SK-N-SH (cell line): ENCODE results near the gene MAT2A. TPM values are rescaled to one million over a fixed set of nuclear protein-coding genes. Genes with fewer than 3 reads are reported as not detected.

Experiments
- CTCF ChIA-PET: fragments of 300-600, 350-600 bp; formaldehyde crosslinking; extraction: SDS; loops from one replicate; lab custom pipeline; 2021; lab: Yijun Ruan, JAX
- POLR2A ChIA-PET: fragments of 350-600 bp; sonication (Branson Sonifier 250); formaldehyde crosslinking; extraction: SDS; loops from one replicate; lab custom pipeline; 2020; ENCODE audit warnings: antibody characterized with exemption, inconsistent platforms; lab: Yijun Ruan, JAX
- DNase-seq: peaks from one replicate; pipeline ENCODE4 v3.0.0; 2012
- H2AFZ ChIP-seq: fragments of 200-600 bp; sonication (generic); 2 replicates; pipeline ENCODE4 v1.8.1; 2016; ENCODE audit warnings: antibody characterized with exemption, mild to moderate bottlenecking, low read depth
- H3F3A ChIP-seq: fragments of 200-600 bp; sonication (generic); replicated peaks from 2 replicates; pipeline ENCODE3; 2016; ENCODE audit warnings: antibody characterized with exemption, mild to moderate bottlenecking; ENCODE audit not compliant: insufficient read depth
- H3K27ac ChIP-seq, 2 experiments: fragments of 200-500 bp in 1 of 2; fragments of 200-600 bp in 1 of 2; sonication (Bioruptor generic) in 1 of 2; sonication (generic), shearing (Covaris generic) in 1 of 2; 2 replicates each; pipeline versions ENCODE4 v1.5.1 to v1.6.1; 2014 to 2016; ENCODE audit warnings: low read depth in 2 of 2, inconsistent platforms in 1 of 2, low read length in 1 of 2, mild to moderate bottlenecking in 1 of 2, mixed read lengths in 1 of 2
- H3K27me3 ChIP-seq: fragments of 200-600 bp; sonication (generic), shearing (Covaris generic); 2 replicates; pipeline ENCODE4 v1.6.1; 2016; ENCODE audit warnings: mixed run types; ENCODE audit not compliant: insufficient read depth
- H3K36me3 ChIP-seq, 2 experiments: fragments of 200-500 bp in 1 of 2; fragments of 200-600 bp in 1 of 2; sonication (Bioruptor generic) in 1 of 2; sonication (generic) in 1 of 2; replicated peaks in 1 of 2; 2 replicates each; pipeline versions ENCODE3 to v1.5.1; 2014 to 2016; ENCODE audit warnings: low read length in 1 of 2, mild to moderate bottlenecking in 1 of 2; ENCODE audit not compliant: insufficient read depth in 2 of 2, control insufficient read depth in 1 of 2
- H3K4me1 ChIP-seq, 2 experiments: fragments of 200-500 bp in 1 of 2; fragments of 200-600 bp in 1 of 2; sonication (Bioruptor generic) in 1 of 2; sonication (generic), shearing (Covaris generic) in 1 of 2; 2 replicates each; pipeline versions ENCODE4 v1.5.1 to v1.6.1; 2014 to 2016; ENCODE audit warnings: low read depth in 1 of 2, low read length in 1 of 2, mixed run types in 1 of 2; ENCODE audit not compliant: insufficient read depth in 2 of 2, control insufficient read depth in 1 of 2
- H3K4me2 ChIP-seq: fragments of 200-600 bp; sonication (generic), shearing (Covaris generic); 2 replicates; pipeline ENCODE4 v1.6.1; 2017; ENCODE audit warnings: mixed run types
- H3K4me3 ChIP-seq, 2 experiments: fragments of 200-500 bp in 1 of 2; fragments of 200-600 bp in 1 of 2; sonication (Bioruptor generic) in 1 of 2; sonication (generic), shearing (Covaris generic) in 1 of 2; 2 replicates each; pipeline versions ENCODE4 v1.5.1 to v1.8.1; 2014 to 2016; ENCODE audit warnings: low read depth in 2 of 2, inconsistent platforms in 1 of 2, low read length in 1 of 2, mild to moderate bottlenecking in 1 of 2, mixed read lengths in 1 of 2, moderate library complexity in 1 of 2
- H3K79me2 ChIP-seq: fragments of 200-600 bp; sonication (generic); 2 replicates; pipeline ENCODE4 v1.8.1; 2017; ENCODE audit warnings: mild to moderate bottlenecking; ENCODE audit not compliant: insufficient read depth
- H3K9ac ChIP-seq: fragments of 200-600 bp; sonication (generic); 2 replicates; pipeline ENCODE4 v1.6.1; 2017; ENCODE audit warnings: mixed run types
- H3K9me2 ChIP-seq: fragments of 200-600 bp; sonication (generic); 2 replicates; pipeline ENCODE4 v1.6.1; 2017; ENCODE audit warnings: mixed run types
- H3K9me3 ChIP-seq: fragments of 200-600 bp; sonication (generic); 2 replicates; pipeline ENCODE4 v1.6.1; 2017; ENCODE audit warnings: mixed run types, mild to moderate bottlenecking, moderate library complexity
- H4K20me1 ChIP-seq: fragments of 200-600 bp; sonication (generic); 2 replicates; pipeline ENCODE4 v1.6.1; 2017; ENCODE audit warnings: mild to moderate bottlenecking, mixed run types; ENCODE audit not compliant: insufficient read depth
- CHD2 ChIP-seq: fragments of 150-350 bp; IDR thresholded peaks from 2 replicates; pipeline ENCODE4 v1.6.1; 2018; ENCODE audit warnings: low read length; ENCODE audit not compliant: partially characterized antibody
- EP300 ChIP-seq, 2 experiments: IDR thresholded peaks; 2 replicates each; pipeline versions ENCODE4 v1.4.0 to v1.6.1; 2012; ENCODE audit warnings: borderline replicate concordance in 1 of 2, low read depth in 1 of 2, low read length in 1 of 2
- FOSL2 ChIP-seq: IDR thresholded peaks from 2 replicates; pipeline ENCODE4 v1.4.0; 2012; ENCODE audit warnings: low read depth, mild to moderate bottlenecking, moderate library complexity, borderline replicate concordance
- FOXJ3 ChIP-seq: sonication (generic); formaldehyde crosslinking; IDR thresholded peaks from 2 replicates; pipeline ENCODE4 v1.5.1; 2020; ENCODE audit warnings: mild to moderate bottlenecking, missing genetic modification reagents
- GABPA ChIP-seq: IDR thresholded peaks from 2 replicates; pipeline ENCODE4 v1.4.0; 2012; ENCODE audit warnings: low read depth, mild to moderate bottlenecking
- JUND ChIP-seq: IDR thresholded peaks from 2 replicates; pipeline ENCODE4 v1.4.0; 2012
- MXI1 ChIP-seq: IDR thresholded peaks from 2 replicates; pipeline ENCODE4 v1.6.1; 2012; ENCODE audit warnings: mild to moderate bottlenecking, low read depth, low read length, improper control_type of control experiment
- NFIC ChIP-seq: IDR thresholded peaks from 2 replicates; pipeline ENCODE4 v1.4.0; 2012; ENCODE audit warnings: borderline replicate concordance
- PBX3 ChIP-seq: IDR thresholded peaks from 2 replicates; pipeline ENCODE4; 2012
- RAD21 ChIP-seq: IDR thresholded peaks from 2 replicates; pipeline ENCODE4 v1.6.1; 2012; ENCODE audit warnings: mild to moderate bottlenecking, low read length
- RFX5 ChIP-seq: IDR thresholded peaks from 2 replicates; pipeline ENCODE4 v1.6.1; 2012; ENCODE audit warnings: mild to moderate bottlenecking, improper control_type of control experiment, low read length
- SIN3A ChIP-seq: IDR thresholded peaks from 2 replicates; pipeline ENCODE4 v1.6.1; 2012; ENCODE audit warnings: low read depth, mild to moderate bottlenecking, low read length, moderate library complexity, borderline replicate concordance
- SMC3 ChIP-seq: IDR thresholded peaks from 2 replicates; pipeline ENCODE4 v1.6.1; 2012; ENCODE audit warnings: low read depth, low read length, improper control_type of control experiment
- TCF12 ChIP-seq: IDR thresholded peaks from 2 replicates; pipeline ENCODE4 v1.4.0; 2012
- TEAD4 ChIP-seq: IDR thresholded peaks from 2 replicates; pipeline ENCODE4 v1.4.0; 2012; ENCODE audit warnings: mild to moderate bottlenecking, borderline replicate concordance; ENCODE audit not compliant: insufficient read depth
- USF1 ChIP-seq: IDR thresholded peaks from 2 replicates; pipeline ENCODE4 v1.4.0; 2012; ENCODE audit warnings: low read depth, borderline replicate concordance
- YY1 ChIP-seq: IDR thresholded peaks from 2 replicates; pipeline ENCODE4 v1.4.0; 2012; ENCODE audit warnings: low read depth, mild to moderate bottlenecking
- WGBS: methylation state at CpG from one replicate; pipeline ENCODE4 v1.1.6; 2017; ENCODE audit warnings: low lambda C conversion rate; 5-methylcytosine and 5-hydroxymethylcytosine counted together
- polyA plus RNA-seq, 3 experiments: library from polyadenylated mRNA; depleted of rRNA; stranded (reverse); fragments of >200 nt; gene quantifications; 2 replicates each; pipeline ENCODE4 v1.2.3, GENCODE V29; 2012
- TF ChIP-seq, protein P1 (sequence below): fragments of 200-600 bp; sonication (generic); IDR thresholded peaks from 2 replicates; pipeline ENCODE4 v1.6.1; 2017; ENCODE audit warnings: antibody characterized with exemption, mild to moderate bottlenecking, moderate library complexity

The MAT2A gene
- polyA plus RNA-seq, 1 of the 3 experiments (the other 2 are of a cell fraction): 187 TPM

DNA sequence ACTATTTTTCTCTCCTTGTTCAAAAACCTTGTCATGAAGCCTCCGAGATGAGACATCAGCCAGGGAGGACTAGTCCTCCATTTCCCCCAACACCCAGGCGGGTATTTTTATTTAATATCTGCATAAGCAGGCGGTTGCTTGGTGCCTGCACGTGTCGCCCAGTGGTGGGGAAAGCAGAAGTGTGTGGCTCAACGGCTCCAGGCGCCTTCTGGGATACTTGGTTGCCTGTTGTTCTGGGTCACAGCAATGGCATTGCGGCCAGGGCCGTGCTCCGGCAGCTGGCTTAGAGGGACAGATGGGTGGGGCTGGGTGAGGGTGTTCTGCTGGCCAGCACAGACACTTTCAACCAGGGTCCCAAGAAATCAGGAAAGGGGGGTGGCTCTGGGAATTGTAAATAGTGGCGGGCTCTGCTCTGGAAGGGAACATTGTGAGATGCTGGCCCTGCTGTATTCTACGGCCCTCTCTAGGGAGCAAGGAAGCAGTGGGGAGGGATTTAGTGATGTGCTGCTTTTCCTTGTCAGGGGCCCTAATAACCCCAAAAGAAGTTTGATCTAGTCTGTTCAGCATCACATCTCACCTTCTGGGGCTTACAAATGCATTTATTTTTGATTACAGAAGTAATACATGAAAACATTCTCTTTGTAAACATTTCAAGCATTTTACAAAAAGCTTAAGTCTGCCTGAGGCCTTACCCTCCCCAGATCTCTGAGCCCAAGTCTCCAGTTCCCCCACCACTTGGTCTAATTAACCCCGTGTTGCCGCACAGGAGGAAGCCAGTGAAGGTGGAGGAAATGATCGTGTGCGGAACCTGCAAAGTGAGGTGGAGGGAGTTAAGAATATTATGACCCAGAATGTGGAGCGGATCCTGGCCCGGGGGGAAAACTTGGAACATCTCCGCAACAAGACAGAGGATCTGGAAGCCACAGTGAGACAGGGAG, 39.5 kb downstream of the MAT2A start:
- no peak for TF ChIP-seq MXI1
- Histone ChIP-seq H3K27me3 (no peaks in the 10 kb centered on the region), H3K79me2 (no peaks in the 10 kb centered on the region), H3K9me3 (no peaks in the 10 kb centered on the region), H3K4me3 (no peak overlapping the region), H3K27ac (no peak overlapping the region), H3F3A (no peaks in the 10 kb centered on the region), H3K9me2 (no peaks in the 10 kb centered on the region), H3K4me1 (no peaks in the 10 kb centered on the region), H3K36me3 (no peaks in the 10 kb centered on the region), H2AFZ (no peak overlapping the region), H3K9ac (no peak overlapping the region), H4K20me1 (no peaks in the 10 kb centered on the region), H3K4me2 (no peak overlapping the region)
- ChIA-PET CTCF (interaction anchor here (0.8 kb wide), 1 partner anchor 188 kb away, joined by 4 read pairs; no protein-coding TSS in a partner anchor), POLR2A (interaction anchor here (1.1 kb wide), 1 partner anchor 26 kb away, joined by 3 read pairs; no protein-coding TSS in a partner anchor)
- DNase-seq: no peak
- WGBS: 77% methylated on average over 16 of the region's 19 CpGs

DNA sequence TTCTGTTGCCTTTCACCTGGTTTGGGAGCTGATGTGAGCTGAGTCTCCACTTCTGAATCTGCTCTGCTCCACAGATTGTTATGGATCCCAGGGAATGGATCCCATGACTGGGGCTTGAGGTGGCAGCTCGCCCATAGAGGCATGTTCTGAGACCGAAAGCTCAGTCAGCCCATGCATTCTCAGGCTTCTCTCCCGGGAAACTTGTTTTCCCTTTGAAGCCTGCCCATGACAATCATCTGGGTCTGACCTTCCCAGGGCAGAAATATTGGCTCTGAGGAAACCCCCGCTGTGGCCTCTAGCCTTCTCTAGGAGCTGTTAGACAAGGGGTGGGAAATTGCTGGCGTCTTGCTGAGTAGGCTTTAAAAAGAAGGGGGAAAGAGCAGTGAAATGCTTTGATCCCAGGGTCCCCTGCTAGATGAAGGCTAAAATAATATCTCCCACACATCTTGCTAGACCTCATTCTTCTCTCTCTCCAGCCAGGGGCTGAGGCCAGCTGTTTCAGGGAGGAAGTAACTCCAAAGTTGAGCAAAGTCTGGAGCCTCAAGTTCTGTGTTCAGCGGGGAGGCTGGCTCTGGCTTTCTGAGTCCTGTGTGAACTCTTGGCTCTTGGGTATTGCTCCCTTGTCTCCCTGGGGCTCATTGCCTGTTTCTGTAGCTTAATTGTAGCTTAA, 40.4 kb downstream of the MAT2A start:
- Histone ChIP-seq H3K9me2 (no peaks in the 10 kb centered on the region), H3K36me3 (no peaks in the 10 kb centered on the region), H3K79me2 (no peaks in the 10 kb centered on the region), H2AFZ (no peak overlapping the region), H3K4me3 (no peak overlapping the region), H3K4me1 (no peaks in the 10 kb centered on the region; a peak in 1 of 4 replicates), H3F3A (no peaks in the 10 kb centered on the region), H3K27ac (no peak overlapping the region), H4K20me1 (no peaks in the 10 kb centered on the region), H3K9ac (no peak overlapping the region), H3K9me3 (no peaks in the 10 kb centered on the region), H3K4me2 (no peak overlapping the region), H3K27me3 (no peaks in the 10 kb centered on the region)
- CTCF ChIA-PET: interaction anchor here (1.6 kb wide), 1 partner anchor 9 kb away, joined by 3 read pairs; no protein-coding TSS in a partner anchor
- TF ChIP-seq SMC3: no peak
- no peak for TF ChIP-seq EP300 (IDR thresholded peaks at IDR 0.05; ENCODE audit: borderline replicate concordance in 1 of 2, low read depth in 1 of 2, low read length in 1 of 2)
- TF ChIP-seq YY1: no peak
- no peak for TF ChIP-seq JUND
- no peak for TF ChIP-seq GABPA
- TF ChIP-seq RAD21: no peak
- no peak for TF ChIP-seq USF1
- TF ChIP-seq RFX5: no peak
- no peak for TF ChIP-seq SIN3A
- TF ChIP-seq FOSL2: no peak
- no peak for TF ChIP-seq TEAD4
- no peak for TF ChIP-seq PBX3
- TF ChIP-seq, protein P1, sequence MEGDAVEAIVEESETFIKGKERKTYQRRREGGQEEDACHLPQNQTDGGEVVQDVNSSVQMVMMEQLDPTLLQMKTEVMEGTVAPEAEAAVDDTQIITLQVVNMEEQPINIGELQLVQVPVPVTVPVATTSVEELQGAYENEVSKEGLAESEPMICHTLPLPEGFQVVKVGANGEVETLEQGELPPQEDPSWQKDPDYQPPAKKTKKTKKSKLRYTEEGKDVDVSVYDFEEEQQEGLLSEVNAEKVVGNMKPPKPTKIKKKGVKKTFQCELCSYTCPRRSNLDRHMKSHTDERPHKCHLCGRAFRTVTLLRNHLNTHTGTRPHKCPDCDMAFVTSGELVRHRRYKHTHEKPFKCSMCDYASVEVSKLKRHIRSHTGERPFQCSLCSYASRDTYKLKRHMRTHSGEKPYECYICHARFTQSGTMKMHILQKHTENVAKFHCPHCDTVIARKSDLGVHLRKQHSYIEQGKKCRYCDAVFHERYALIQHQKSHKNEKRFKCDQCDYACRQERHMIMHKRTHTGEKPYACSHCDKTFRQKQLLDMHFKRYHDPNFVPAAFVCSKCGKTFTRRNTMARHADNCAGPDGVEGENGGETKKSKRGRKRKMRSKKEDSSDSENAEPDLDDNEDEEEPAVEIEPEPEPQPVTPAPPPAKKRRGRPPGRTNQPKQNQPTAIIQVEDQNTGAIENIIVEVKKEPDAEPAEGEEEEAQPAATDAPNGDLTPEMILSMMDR: no peak
- TF ChIP-seq CHD2: no peak
- no peak for TF ChIP-seq NFIC
- no peak for TF ChIP-seq FOXJ3 (CRISPR knock-in tag)
- no peak for TF ChIP-seq TCF12
- DNase-seq: no peak
- POLR2A ChIA-PET: interaction anchor here (1.1 kb wide), 1 partner anchor 25 kb away, joined by 3 read pairs; no protein-coding TSS in a partner anchor
- 79% methylated on average over 5 of the region's 6 CpGs for WGBS
